ENCODE data around the gene RHBDL2.
A peak's percentile ranks its signal among the peaks of the same experiment; 100 is the strongest.
"Not testable (repeated sequence)": the region's sequence is repeated elsewhere in the genome, so short reads cannot be mapped to it uniquely, and the experiment has no call there.

The RHBDL2 gene

DNA sequence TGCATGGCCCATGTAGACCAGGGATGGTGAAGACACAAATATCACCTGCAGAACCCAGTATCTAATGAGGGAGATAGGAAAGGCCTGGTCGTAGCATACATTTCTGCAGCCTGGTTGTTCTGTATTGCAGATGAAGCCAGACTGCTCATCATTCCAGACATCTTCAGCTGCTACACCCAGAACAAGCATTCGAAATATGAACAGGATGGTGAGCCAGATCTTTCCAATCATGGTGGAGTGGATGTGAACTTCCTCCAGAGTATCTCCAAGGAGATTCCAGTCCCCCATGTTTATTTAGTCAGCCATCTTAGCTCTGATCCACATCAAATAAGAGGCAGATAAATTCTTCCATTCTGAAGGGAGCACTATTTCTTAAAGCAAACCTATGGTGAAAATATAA, 65.8 kb downstream of the RHBDL2 start:
- DNase-seq (ENCODE audit: low read depth): no peak

- peak; percentile 96 for DNase-seq (ENCODE audit: low read depth)
Observed at GRCh38 chr1:38873027-38873969, 68.3 kb downstream of the RHBDL2 start, which contains the start of gene MYCBP. Gene MYCBP (minus strand): TSS chr1:38873348. CDS start chr1:38873305, 43 bp downstream.

DNA sequence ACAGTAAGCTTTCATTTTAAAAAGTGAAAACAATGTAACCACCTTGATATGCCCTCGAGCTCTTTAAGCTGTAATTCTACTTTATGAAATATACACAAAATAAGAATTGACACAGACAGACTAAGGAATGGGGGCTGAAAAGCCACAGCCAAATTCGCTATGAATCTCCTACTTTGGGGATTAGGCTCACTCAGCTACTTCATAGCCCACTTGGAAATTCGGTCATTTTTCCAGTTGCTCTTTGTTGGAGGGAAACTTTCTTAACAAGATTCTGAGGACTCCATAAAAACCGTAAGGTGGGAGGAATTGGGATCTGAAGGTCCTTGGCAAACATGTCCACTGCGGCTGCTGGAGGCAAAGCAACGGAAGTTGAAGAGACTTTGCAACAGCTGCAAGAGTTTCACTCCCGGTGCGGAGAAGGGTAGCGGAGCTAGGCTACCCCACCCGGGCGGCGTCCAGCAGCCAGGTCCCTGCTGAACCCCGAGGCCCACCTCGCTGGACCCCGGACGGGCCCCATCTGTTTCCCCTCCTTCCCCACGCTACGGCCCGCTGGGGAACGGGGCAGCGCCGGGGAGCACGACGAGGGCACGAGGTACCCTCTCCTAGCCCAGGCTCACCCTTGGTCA, 69.1 kb downstream of the RHBDL2 start:
- DNase-seq (ENCODE audit: low read depth): peak; percentile 16

DNA sequence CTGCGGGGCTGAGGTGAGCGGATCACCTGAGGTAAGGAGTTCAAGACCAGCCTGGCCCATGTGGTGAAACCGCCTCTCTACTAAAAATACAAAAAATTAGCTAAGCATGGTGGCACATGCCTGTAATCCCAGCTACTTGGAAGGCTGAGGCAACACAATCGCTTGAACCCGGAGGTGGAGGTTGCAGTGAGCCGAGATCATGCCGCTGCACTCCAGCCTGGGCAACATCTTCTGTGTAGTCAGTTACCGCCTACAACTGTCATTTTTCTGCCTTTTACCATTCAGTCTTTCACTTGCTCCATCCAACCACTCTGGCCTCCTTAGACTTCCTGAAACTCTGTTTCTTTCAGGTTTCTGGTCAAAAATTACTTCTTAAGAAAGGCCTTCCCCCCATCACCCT, 70.6 kb downstream of the RHBDL2 start:
- DNase-seq (ENCODE audit: low read depth): no peak

GRCh38 chr1:38867208-38867607, 74.4 kb downstream of the RHBDL2 start:
- DNase-seq (ENCODE audit: low read depth): no peak

GRCh38 chr1:38865112-38865715, 76.4 kb downstream of the RHBDL2 start:
- DNase-seq (ENCODE audit: low read depth): no peak

GRCh38 chr1:38860454-38860795, 81.2 kb downstream of the RHBDL2 start:
- no peak for DNase-seq (ENCODE audit: low read depth)

DNA sequence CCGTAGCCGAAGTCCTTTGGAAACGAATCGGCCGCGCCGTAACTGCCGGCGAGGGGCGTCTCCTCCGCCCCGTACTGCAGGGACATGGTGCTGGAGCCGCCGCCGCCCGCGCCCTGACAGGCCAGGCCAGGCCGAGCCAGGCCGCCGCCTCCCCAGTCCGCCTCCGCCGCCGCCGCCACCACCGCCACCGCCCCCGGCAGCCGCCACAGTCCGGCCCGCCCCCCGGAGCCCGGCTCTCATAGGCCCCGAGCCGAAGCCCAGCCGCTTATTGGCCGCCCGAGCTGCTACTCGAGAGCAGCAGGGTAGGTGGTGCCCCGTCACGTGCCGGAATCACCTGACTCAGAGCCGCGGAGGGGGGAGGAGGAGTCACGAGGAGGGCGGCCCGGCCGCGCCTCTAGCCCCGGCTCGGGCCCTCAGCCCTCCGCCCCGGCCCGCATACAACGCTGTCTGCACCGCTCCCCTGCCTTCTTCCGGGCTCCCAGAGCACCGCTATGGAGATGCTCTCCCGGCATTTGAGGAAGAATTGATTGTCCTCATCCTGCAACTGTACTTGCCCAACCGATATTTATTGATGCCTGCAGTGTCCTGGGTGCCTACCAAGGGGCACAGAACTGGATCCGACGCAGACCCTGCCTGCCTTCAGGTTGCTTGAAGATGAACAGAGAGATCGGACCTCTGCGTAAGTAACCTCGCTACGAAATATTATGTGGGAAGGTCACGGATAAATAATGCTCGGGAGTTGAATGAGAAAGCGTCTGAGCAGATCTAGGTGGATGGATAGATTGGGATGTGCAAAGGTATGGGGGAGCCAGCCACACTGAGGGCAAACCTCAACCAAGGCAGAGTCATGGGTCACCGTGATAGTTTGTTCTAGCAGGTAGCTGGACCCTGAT, 81.8 kb downstream of the RHBDL2 start, which contains the start of gene RRAGC:
RRAGC (minus strand) TSS at position 212 of the 893 bp plus-strand sequence; CDS start at position 86, 126 bp downstream.
- peak; percentile 97 for DNase-seq (ENCODE audit: low read depth)

- DNase-seq (ENCODE audit: low read depth): peak; percentile 38
Observed at GRCh38 chr1:38858833-38859560, 82.6 kb downstream of the RHBDL2 start.

GRCh38 chr1:38852780-38853179, 88.8 kb downstream of the RHBDL2 start:
- no peak for DNase-seq (ENCODE audit: low read depth)

- DNase-seq (ENCODE audit: low read depth): no peak
Observed at GRCh38 chr1:38848071-38848470, 93.6 kb downstream of the RHBDL2 start.

DNA sequence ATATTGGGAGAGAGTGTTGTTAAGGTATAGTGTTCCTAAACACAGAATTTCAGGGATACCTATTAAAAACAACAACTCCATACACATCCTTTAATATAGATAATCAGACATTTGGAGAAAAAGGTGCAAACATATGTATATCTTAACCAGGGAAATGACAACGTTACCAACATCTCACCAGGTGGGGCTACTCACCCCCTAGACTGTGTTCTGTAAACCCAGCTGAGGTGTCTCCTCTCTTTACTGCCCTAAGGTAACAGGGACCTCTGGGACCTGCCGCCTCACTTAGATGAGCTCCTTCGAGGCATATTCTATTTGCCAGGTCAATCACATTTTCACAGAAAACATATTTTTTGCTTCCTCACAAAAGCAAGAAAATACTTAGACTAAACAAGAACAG, 95.4 kb downstream of the RHBDL2 start:
- DNase-seq (ENCODE audit: low read depth): no peak

GRCh38 chr1:38845088-38845487, 96.5 kb downstream of the RHBDL2 start:
- DNase-seq (ENCODE audit: low read depth): not testable (repeated sequence)

- no peak for DNase-seq (ENCODE audit: low read depth)
Observed at GRCh38 chr1:38840281-38840680, 101.3 kb downstream of the RHBDL2 start.

- no peak for DNase-seq (ENCODE audit: low read depth)
Observed at GRCh38 chr1:38839363-38839762, 102.3 kb downstream of the RHBDL2 start.

DNA sequence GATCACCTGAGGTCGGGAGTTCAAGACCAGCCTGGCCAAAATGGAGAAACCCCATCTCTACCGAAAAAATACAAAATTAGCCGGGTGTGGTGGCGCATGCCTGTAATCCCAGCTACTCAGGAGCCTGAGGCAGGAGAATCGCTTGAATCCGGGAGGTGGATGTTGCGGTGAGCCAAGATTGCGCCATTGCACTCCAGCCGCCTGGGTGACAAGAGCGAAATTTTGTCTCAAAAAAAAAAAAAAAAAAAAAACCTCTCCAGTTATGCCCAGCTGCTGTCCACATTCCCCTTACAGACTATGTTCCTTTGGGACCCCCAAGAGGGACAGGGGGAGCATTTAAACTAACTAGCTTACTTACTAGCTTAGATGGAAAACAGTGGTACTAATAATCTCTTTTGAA, 105.3 kb downstream of the RHBDL2 start:
- DNase-seq (ENCODE audit: low read depth): not testable (repeated sequence)
